Cortex of kidney (tissue), 1 donor: Measurements from ENCODE around the gene ARL6IP1.
"Not testable (repeated sequence)": the region's sequence is repeated elsewhere in the genome, so short reads cannot be mapped to it uniquely, and the experiment has no call there.

ENCODE experiments used
- DNase-seq: peaks from one replicate; lab custom pipeline; 2025; lab: John Stamatoyannopoulos, UW

Gene ARL6IP1

DNA sequence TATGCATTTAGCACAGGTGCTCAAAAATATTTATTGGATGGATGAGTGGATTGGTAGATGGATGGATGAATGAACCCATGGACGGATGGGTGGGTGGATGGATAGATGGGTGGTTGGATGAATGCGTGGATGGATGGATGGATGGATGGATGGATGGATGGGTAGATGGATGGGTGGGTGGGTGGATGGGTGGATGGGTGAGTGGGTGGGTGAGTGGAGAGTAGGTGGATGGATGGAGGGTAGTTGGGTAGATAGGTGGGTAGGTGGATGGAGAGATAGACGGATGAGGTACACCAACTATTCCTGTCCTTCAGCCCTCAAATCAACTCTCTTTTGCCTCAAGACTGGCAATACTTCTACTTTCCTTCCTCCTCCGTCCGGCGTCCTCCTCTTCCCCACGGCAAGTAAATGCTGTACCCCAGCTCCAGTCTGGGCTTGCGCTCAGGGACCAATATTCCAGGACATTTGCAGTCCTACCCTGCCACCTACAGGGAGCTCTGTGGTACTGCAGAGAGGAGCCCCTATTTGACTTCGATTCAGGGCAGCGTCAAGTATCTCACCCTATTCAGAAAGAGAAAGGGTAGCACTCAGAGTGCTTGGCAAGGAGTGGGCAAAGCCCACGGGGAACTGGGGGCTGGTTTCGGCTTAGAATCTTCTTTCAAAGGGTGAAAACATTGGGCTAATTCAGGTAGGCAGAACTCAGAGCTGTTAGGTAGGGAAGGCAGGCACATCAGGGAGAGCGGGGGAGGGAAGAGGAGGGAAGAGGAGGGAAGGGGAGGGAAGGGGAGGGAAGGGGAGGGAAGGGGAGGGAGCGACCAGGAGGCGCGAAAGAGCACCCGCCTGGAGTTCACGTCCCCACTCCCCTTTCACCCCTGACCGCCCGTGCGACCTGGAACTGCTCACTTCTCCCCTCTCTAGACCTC lies 41.5 kb downstream of the ARL6IP1 start:
- not testable (repeated sequence) for DNase-seq

DNA sequence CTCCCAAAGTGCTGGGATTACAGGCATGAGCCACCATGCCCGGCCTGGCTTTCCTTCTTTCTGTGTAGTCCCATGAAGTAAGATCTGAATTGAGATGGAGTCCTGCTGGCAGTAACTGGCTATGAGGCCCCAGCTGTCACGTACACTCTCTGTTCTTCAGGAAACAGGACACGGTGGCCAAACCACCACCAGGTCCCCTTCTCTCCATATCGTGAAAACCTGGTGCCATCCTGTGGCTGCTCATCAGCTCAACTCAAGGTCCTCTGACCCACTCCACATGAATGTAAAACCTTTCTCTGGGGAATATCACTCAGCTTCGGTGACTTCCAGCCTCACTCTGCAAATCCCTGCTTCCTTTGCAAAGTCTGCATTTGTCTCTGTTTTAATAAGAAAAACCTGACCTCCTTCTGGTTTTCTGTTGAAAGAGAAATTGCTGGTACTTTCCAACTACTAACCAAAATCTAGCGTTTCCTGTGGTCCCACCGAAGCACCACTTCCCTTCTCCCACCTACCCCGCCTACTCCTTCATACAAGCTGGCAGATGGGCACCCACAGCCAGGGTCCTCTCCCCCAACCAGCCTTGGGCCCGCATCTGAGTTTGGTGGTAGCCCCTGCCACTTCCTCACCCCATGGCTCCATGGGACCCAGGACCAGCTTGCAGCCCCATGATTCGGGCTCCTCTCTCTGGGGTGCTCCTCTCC lies 43.2 kb downstream of the ARL6IP1 start:
- DNase-seq = not testable (repeated sequence)

GRCh38 chr16:18756639-18757038 lies 44.7 kb downstream of the ARL6IP1 start:
- not testable (repeated sequence) for DNase-seq

DNA sequence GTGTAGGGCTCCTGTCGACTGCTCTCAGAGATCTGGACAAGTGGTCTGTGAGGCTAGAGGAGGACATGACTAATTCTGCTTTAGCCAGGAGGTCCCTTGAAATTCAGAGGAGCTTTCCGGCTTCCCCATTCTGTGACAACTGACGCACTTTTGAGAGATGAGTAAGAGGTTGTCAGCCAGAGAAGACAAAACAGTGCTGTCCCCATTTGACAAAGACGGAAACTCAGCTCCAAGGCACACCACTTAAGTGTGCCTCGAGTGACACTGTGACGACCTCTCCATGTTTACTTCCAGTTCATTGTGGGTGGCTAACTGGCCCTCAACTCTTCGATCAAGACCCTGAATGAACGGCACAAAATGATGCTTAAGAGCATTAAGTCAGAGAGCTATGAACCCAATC lies 58.5 kb downstream of the ARL6IP1 start:
- not testable (repeated sequence) for DNase-seq
